D721Med (cell line): ENCODE measurements around the gene DAGLA.

Experiments
- DNase-seq: peaks from one replicate; pipeline ENCODE4 v3.0.0; 2011; ENCODE audit warnings: low spot score; ENCODE audit not compliant: insufficient read length
- FAIRE-seq: peaks from 2 replicates; lab custom pipeline; 2011; peaks lifted over from hg19 to GRCh38; lab: Jason Lieb, UNC
- TF ChIP-seq, protein P1 (sequence below): IDR thresholded peaks from 2 replicates; pipeline ENCODE4 v1.5.1; 2012; ENCODE audit warnings: mild to moderate bottlenecking, control low read depth; ENCODE audit not compliant: insufficient read depth; ENCODE audit errors: missing control alignments

DAGLA gene

DNA sequence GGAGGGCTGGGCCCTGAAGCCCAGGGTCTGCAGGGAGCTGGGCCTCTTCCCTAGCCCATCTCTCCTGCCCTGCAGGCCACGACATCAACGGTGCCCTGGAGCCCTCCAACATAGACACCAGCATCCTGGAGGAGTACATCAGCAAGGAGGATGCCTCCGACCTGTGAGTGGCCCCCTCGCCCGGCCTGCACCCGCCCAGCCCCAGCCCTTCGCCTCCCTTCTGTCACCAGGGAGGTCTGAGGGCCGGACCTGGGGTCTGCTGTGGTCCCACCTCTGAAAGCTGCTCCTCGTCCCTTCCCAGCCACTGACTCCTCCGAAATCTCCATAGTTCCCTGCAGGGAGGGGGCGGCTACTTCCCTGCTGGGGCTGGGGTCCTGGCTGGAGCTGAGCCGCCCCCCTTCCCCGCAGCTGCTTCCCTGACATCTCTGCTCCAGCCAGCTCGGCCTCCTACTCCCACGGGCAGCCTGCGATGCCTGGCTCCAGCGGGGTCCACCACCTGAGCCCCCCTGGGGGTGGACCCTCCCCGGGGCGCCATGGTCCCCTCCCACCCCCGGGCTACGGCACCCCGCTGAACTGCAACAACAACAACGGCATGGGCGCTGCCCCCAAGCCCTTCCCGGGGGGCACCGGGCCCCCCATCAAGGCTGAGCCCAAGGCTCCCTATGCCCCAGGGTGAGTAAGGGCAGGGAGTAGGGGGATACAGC lies 85.5 kb downstream of the DAGLA start:
- TF ChIP-seq, protein P1, sequence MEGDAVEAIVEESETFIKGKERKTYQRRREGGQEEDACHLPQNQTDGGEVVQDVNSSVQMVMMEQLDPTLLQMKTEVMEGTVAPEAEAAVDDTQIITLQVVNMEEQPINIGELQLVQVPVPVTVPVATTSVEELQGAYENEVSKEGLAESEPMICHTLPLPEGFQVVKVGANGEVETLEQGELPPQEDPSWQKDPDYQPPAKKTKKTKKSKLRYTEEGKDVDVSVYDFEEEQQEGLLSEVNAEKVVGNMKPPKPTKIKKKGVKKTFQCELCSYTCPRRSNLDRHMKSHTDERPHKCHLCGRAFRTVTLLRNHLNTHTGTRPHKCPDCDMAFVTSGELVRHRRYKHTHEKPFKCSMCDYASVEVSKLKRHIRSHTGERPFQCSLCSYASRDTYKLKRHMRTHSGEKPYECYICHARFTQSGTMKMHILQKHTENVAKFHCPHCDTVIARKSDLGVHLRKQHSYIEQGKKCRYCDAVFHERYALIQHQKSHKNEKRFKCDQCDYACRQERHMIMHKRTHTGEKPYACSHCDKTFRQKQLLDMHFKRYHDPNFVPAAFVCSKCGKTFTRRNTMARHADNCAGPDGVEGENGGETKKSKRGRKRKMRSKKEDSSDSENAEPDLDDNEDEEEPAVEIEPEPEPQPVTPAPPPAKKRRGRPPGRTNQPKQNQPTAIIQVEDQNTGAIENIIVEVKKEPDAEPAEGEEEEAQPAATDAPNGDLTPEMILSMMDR = no peak
- DNase-seq (no peak), FAIRE-seq (no peak)

DNA sequence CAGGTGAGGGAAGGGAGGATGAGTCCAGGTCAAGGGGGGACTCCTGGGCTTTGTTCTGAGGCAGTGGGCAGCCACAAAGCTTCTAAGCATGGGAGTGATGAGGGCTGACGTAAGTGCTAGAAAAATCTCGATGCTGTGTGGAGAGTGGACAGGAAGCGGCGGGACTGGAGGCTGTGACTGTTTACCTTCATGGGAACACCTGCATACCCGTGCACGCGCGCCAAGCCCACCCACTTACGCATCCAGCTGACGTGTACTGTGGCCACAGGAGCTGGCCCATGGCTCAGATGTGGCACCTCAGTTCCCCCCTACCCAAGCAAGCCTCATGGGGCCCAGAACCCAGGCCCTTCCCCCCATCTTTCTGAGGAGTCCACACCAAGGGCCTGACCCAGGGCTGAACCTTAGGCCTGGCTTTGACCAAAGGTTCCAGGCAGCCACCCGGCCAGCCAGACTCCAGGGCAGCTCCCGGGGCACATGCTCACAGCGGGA lies 86.2 kb downstream of the DAGLA start:
- TF ChIP-seq, protein P1 = no peak
- FAIRE-seq (no peak), DNase-seq (no peak)

DNA sequence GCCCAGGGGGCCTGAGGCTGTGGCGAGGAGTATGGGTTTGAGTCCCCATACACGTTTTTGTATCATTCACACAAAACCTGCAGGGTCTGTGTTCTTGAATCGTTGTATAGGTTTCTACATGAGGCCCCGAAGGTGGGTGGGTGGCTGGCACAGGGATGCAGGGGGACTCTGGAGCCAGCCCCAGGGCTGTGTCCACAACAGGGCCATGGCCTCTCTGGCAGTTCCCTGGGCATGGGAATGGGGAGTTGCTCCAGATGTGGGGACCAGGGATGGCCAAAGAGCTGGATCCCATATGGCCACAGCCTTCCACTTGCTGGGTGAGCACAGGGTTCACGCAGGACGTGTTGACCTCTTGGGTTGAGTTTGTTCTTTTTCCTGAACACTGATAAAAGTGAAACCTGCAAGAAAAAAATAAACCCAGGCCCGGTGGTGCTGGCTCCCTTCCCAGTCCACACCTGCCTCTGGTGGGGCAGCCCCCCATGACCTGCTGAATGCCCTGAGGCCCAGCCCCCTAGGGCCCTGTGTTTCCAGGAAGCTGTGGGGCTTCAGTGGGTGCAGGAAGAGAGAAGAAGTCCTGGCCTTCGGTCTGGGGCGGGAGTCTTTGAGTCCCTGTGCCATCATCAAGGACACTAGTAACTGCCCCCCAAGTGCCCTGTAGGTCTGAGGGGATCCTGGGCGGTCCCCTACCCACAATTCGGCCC lies 88.3 kb downstream of the DAGLA start:
- DNase-seq (no peak), FAIRE-seq (no peak)
- TF ChIP-seq, protein P1 = no peak

DNA sequence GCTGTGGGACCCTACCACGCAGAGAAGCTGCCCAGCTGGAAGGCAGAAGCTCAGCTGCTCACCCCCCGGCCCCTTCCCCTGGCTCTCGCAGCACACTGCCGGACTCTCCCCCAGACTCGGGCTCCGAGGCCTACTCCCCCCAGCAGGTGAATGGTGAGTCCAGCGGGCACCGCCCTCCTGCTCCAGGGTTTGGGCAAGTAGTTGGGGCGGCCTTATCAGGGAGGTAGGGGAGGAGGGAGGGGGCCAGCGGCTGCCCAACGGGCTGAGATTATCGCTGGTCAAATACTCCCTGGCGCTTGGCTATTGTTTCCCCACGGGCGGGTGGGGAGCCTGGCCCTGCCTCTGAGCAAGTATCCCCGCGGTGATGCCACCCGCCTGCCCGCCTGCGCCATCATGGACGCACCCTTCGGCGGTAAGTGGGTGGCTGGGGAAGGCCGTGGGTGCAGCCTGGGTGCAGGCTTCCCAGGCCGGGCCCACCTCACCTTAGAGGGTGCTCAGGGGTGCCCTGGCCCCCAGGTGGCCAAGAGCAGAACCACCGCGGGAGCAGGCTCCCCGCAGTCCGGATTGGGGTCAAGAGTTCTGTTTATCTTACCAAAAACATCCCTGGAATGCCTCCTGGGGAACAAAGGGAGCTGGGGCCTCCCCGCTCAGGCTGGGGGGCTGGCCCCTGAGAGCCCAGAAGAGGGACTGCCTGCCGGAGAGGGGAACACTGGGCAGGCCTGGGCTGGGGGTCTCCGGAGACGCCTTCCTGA lies 89.2 kb downstream of the DAGLA start:
- no peak for DNase-seq
- FAIRE-seq = no peak
- TF ChIP-seq, protein P1 = no peak

DNA sequence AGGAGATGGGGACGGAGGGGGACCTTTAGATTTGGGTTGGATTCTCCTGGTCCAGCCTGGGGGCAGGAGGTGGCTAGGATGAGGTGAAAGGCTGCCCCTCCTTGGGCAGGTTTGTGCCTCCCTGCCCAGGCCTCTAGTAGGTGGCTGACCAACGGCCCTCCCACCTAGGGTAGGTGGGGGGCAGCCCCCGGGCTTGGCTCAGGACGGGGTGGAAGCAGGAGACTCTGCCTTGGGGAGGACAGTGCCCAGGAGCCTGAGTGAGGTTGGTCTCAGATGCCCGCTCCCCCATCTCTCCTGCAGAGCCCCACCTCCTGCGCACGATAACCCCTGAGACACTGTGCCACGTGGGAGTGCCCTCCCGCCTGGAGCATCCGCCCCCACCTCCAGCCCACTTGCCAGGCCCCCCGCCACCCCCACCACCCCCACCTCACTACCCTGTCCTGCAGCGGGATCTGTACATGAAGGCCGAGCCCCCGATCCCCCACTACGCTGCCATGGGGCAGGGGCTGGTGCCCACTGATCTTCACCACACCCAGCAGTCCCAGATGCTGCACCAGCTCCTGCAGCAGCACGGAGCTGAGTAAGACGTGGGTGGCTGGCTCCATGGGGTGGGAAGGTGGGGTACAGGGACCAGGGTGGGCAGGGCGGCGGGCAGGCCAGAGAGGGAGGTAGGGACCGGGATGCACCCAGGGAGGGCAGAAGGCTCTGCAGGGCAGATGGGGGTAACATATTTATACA lies 89.9 kb downstream of the DAGLA start:
- FAIRE-seq = no peak
- DNase-seq = no peak
- TF ChIP-seq, protein P1 = no peak

DNA sequence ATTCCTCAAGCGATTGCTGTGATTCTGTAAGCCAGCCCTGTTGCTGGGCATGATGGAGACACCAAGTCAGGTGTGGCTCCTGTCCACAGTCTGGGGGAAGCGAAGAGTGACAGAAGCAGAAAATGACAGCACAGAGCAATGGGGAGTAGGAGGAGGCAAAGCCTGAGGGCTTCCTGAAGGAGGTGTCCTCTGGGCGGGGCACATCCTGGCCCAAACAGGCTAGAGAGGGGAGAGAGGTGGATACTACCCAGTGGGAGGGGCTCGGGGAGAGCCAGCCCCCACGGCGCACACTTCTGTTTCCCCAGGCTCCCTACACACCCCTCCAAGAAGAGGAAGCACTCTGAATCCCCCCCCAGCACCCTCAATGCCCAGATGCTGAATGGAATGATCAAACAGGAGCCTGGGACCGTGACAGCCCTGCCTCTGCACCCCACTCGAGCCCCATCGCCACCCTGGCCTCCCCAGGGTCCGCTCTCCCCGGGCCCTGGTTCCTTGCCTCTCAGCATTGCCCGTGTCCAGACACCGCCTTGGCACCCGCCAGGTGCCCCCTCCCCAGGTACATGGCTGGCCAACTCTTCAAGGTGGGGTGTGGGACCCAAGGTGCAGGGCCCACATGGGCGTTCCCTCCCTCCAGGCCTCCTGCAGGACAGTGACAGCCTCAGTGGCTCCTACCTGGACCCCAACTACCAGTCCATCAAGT lies 91.2 kb downstream of the DAGLA start:
- no peak for FAIRE-seq
- TF ChIP-seq, protein P1 = no peak
- no peak for DNase-seq
